Panc1 (cell line): ENCODE results near the gene TYRP1.

Experiments used
- CTCF ChIP-seq: fragments of 450-650 bp; IDR thresholded peaks from 2 replicates; pipeline ENCODE4 v1.5.1; 2017; ENCODE audit warnings: mild to moderate bottlenecking
- POLR2AphosphoS5 ChIP-seq: IDR thresholded peaks from 2 replicates; pipeline ENCODE4 v1.6.1; 2012; ENCODE audit warnings: mild to moderate bottlenecking, low read depth, low read length, moderate library complexity

DNA sequence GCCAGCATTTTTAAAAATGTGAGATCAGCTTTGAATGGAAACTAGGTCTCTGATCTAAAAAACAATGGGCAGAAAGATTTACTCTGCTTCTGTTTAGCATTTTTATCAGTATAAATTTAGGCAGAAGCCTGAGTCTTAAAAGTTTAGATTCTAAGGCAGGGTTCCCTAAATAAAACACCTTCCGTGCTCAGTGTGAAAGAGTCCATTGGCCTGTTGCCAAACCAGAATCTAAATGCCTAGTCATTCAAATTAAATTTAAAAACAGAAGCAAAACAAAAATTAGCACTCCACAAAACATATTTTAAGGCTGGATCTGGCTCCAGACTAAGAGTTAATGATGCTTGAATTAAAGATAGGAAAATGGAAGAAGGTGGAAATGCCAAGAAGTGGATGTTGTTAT, 4.5 kb downstream of the TYRP1 start:
- TF ChIP-seq CTCF (no peak), POLR2AphosphoS5 (no peak)
